HG02588 (cell line): ENCODE measurements around the gene RPS29.
"Not testable (repeated sequence)": the region's sequence is repeated elsewhere in the genome, so short reads cannot be mapped to it uniquely, and the experiment has no call there.

Source experiments
- ATAC-seq: cut with Tn5 transposase; IDR thresholded peaks from one replicate; pipeline ENCODE4 v1.9.1; 2021; ENCODE audit warnings: mild to moderate bottlenecking, moderate library complexity; ENCODE audit not compliant: unreplicated experiment

Gene RPS29

GRCh38 chr14:49598485-49599300 is 12.5 kb upstream of the RPS29 start, which contains the start of gene LRR1:
TSS of gene LRR1 (plus strand) at chr14:49598940. CDS start at chr14:49599021, 81 bp downstream.
- ATAC-seq, result peak; percentile 47

GRCh38 chr14:49598189-49598484 is 12.0 kb upstream of the RPS29 start:
- no peak for ATAC-seq

- no peak for ATAC-seq
Observed at GRCh38 chr14:49594347-49595091, 8.3 kb upstream of the RPS29 start.

- ATAC-seq, result no peak
Observed at GRCh38 chr14:49593016-49593415, 6.8 kb upstream of the RPS29 start.

GRCh38 chr14:49589387-49589786 is 3.2 kb upstream of the RPS29 start:
- no peak for ATAC-seq

GRCh38 chr14:49586673-49587460 is 687 bp upstream of the RPS29 start:
- peak; percentile 23 for ATAC-seq

- ATAC-seq, result not testable (repeated sequence)
Observed at GRCh38 chr14:49584981-49585640, 1.1 kb downstream of the RPS29 start.

GRCh38 chr14:49584058-49584457 is 2.1 kb downstream of the RPS29 start:
- no peak for ATAC-seq

- no peak for ATAC-seq
Observed at GRCh38 chr14:49583629-49584028, 2.6 kb downstream of the RPS29 start.

GRCh38 chr14:49582113-49582977 is 3.8 kb downstream of the RPS29 start:
- ATAC-seq, result no peak

- no peak for ATAC-seq
Observed at GRCh38 chr14:49581209-49582112, 4.7 kb downstream of the RPS29 start.

- ATAC-seq, result no peak
Observed at GRCh38 chr14:49579841-49580240, 6.3 kb downstream of the RPS29 start.

- no peak for ATAC-seq
Observed at GRCh38 chr14:49578141-49578540, 8.0 kb downstream of the RPS29 start.

GRCh38 chr14:49574038-49574437 is 12.1 kb downstream of the RPS29 start:
- no peak for ATAC-seq

- no peak for ATAC-seq
Observed at GRCh38 chr14:49569281-49569680, 16.9 kb downstream of the RPS29 start.

- no peak for ATAC-seq
Observed at GRCh38 chr14:49566714-49567113, 19.5 kb downstream of the RPS29 start.

- no peak for ATAC-seq
Observed at GRCh38 chr14:49559979-49560768, 26.0 kb downstream of the RPS29 start.

GRCh38 chr14:49553892-49554291 is 32.3 kb downstream of the RPS29 start:
- no peak for ATAC-seq
